Activated gamma-delta T cell treated with anti-CD3 and anti-CD28 coated beads, Interleukin-2, amount 50 U/mL, for 16 hours (primary cell): ENCODE data around the gene ROBO1.

ENCODE experiments used
- DNase-seq: peaks from one replicate; pipeline ENCODE4 v3.0.0-alpha.2; 2020; ENCODE audit warnings: low read depth

Gene ROBO1

DNA sequence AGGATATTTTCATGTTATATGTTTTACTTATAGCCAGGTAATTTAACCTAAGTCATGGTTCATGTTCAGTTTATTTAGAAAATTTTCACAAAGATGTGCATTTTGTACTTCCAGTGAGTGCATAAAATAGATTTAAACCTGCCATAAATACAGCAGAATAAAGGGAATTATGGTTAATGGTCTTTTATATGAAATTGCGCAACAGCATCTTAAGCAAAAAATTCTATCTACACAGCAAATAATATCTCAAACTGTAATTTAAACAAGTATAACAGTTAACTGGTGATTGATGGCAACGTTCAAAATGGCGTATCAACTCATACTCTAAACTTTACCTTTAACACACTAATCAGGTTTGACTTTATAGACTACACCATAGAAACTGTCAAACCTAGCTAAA, 97.6 kb downstream of the ROBO1 start:
- DNase-seq = no peak

DNA sequence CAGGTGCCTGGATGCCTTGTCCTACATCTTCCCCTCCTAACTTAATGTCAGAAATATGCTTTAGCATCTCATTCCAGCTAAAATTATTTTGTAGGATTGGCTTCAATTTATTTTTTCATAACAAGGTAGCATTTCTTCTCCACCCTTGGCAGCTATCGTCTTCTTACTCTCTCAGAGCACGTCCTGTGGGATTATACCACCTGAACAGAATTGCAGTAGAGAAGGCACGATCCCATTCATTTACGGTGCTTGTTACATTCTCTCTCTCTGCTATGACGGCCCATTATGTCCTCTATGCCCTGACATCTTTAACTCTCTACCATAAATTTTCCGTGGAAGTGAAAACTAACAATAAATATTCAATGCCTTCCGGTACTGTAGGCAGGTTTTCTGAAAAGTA, 103.3 kb downstream of the ROBO1 start:
- no peak for DNase-seq

DNA sequence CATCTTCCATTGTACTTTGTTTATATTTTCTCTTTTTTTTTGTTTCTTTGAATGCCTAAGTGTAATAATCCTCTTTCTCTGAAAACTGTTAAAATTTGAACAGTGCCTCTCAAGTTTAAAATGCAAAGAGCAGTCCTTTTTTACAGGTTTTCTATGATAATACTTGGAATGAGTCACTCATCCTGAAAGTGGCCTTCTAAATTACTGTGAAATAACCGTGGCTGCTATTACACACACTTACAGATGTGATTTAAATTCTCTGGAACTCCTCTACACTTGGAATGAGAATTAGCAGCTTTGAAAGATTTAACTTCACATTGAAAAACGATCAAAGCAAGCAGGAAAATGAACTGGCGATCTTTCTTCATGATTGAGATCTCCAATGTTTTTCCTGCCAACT, 105.9 kb downstream of the ROBO1 start:
- no peak for DNase-seq

DNA sequence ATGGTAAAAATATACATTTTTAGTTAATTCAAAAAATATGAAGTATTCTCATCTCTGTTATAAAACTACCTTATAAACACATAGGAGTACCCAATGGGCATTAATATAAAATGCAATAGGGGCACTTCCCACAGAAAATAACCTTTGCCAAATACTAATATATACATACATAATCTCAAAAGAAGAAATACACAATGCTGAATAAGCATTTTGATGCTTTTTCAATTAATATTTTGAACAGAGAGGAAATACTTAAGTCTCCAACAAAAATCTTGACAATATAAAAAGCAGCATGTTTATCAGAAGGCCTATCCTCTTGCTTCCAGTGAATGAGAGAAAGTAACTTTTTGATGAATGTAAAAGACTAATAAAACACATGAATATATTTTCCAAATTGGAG, 110.7 kb downstream of the ROBO1 start:
- DNase-seq = no peak

DNA sequence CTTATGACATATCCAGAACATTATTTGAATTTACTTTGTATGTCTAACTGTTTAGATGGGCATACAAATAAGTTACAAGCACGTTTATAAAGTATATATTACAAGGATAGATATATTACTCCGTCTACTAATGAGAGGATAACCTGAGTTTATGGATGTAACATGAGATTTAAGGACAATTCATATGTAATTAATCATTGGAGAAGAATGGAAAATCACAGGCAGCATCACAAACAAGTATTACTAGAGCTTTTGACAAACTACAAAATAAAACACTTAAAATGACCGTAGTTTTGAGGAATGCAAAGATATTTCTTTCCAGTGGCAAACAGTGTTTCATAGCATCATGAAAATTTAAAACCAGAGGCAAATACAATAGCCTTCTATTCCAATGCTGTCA, 113.8 kb downstream of the ROBO1 start:
- no peak for DNase-seq

DNA sequence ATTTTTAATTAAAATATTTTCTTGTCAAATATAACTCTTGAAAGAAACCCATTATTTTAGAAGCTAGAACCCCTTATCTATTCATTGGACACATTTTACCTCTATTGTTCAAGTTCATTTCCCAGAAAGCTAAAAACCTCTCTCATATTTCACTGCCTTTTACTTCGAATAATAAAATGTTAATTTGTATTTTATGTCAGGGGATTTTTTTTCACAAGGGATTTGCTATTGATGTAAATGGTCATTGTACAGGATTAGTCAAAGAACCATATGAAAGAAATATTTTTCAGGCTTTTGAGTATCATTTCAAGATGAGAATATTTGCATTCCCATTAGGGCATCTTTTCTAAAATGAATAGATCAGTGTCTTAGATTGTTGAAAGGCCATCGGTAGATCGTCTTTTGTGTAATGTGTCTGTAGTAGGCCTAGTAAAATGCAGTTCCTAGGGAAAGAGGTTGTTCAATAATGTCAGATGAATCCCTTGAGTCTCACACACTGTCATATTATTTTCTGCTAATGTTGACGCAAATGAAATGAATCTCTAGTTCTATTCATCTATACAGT, 114.5 kb downstream of the ROBO1 start:
- DNase-seq = no peak

DNA sequence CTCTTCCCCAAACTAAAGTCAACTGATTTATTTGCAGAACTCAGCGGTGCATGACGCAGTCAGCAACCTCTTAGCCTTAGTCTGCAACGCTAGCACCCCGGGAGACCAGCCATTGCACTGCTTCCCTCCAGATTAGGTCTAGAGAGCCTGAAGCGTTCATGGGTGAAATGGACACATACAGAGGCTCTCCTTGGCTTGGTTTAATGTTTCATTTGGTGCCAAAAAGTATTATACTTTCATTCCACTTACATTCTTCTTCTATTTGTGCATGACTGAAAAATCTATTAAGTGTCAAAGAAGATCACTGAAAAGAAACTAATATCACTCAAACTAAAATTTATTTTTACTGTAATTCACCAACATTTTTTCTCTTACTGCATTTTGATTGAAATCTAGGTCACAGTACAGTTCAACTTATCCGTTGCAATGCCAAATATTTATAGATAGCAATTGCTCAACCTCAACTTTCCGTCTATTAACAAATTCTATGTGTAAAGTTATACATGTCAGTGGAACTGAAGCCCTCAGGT, 116.2 kb downstream of the ROBO1 start:
- DNase-seq = no peak

DNA sequence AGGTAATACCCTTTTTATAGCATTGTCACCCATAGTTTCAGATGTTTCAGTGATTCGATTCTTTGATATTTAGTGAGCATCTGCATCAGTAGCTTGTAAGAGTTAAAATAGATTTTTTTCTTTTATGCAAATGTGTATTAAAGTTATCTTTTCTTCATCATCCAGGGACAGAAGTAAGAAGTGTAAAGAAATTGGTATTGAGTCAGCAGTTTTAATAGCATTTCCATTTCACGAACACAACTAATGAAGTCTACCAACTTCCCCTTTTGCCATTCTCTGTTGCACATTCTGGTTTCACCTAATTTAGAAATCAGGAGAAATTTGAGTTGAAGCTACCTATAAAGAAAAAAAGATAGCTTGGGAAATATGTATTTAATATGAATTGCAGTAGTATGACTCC, 127.9 kb downstream of the ROBO1 start:
- no peak for DNase-seq

DNA sequence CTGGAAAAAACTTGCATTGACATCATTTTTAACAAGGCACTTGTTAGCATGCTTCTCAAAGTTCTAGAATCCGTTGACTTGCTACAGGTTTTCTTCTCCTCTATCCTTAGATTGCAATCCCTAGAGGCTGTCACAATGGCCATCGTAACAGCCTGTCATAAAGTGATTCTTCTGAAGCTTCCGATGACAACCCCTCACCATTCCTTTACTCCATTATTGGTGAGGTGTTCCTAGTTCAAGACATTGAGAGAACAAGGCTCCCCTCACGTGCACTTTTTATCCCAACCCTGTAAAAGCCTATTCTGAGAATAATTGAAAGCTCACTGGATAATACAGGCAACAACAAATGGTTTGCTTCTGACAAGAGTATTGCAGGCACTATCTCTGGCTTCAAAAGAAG, 131.4 kb downstream of the ROBO1 start:
- DNase-seq = no peak

DNA sequence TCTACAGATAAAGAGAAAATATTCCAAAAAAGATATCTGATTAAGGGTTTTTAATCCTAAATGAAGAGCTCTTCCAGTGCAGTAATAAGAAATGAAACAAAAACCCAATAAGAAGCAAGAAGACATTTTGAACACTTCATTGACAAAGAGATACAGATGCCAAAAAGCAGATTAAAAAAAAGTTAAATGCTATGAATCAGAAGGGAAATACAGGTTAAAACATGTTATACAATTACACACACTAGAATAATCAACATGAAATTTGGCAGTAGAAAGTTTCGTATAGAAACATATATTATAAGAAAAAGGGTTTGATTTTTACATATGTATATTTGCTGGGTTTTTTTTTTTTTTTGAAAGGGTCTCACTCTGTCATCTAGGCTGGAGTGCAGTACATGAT, 135.0 kb downstream of the ROBO1 start:
- DNase-seq = no peak

DNA sequence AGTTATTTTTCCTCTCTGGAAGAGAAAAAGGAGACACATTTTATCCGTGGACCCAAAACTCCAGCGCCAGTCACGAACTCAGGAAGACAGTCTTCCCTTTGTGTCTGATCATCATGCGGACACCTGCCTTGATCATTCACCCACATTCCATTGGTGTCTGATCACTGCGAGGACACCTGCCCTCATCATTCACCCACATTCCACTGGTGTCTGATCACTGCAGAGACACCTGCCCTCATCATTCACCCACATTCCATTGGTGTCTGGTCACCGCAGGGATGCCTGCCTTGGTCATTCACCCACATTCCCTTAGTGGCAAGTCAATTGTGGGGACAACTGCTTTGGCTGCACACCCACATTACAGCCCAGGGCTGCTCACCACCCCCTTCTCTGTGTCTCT, 148.9 kb downstream of the ROBO1 start:
- no peak for DNase-seq

DNA sequence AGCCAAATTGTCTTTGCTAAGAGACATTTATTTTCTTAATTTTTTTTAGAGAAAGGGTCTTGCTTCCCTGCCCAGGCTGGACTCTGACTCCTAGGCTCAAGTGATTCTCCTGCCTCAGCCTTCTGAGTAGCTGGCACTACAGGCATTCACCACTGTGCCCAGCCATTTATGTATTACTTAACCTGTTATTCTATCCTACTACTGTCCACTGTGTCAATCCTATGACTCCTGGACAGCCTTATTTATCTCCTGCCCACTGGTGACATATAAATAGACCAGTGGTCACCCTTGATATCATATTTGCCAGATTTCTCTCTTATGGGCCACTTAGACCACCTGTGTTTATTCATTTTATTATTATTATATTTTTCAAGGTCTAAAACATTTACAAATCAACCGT, 161.4 kb downstream of the ROBO1 start:
- no peak for DNase-seq

DNA sequence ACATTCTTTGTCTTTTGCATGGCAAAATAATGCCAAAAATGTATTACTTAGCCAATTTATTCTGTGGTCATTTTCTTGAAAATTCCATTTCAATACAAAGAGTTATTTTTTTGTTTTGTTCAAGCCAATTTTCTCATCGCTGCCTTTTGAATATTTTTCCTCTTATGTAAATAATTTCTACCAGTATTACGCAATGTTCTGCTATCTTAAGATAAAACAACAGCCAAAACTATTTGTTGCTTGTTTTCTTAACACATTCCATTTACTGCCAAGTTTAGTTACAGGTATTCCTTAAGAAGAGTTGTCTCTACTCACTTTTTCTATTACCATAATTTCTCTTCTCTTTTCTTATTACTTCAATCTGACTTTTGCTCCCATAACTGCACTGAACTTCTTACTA, 163.1 kb downstream of the ROBO1 start:
- no peak for DNase-seq

DNA sequence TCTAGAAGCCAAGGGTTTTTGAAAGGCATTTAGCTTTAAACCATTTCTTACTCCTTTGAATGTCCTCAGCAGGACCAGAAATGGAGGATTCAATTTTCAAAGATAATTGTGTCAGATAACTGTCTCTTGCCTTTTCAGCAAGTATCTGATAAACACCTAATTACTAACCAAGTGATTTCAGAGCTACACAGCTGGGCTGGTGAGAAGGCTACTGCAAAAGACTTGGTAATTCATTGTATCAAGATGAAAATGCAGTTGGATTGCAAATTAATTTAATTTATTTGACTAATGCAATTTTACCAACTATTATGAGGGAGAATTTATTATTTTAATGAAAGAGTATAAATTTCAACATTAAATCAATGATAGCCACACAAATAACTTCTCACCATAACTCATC, 165.4 kb downstream of the ROBO1 start:
- no peak for DNase-seq

DNA sequence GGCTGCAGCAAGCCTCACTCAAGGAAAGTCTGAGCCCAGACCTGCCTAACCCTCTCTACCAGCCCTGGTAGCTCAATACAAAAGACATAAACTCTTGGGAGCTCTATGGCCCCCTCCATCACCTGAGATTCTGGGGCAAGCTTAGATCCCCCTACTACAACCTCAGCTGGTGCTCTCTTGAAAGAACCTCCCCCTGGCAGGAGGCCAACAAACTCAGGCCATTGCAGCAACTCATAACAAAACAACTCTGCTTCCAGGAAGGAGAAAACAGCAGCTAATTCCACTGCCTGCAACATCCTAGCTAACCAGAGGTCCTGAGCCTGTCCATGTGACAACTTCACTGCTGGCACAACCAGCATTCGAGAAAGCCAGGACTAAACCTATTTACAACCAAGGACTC, 169.2 kb downstream of the ROBO1 start:
- DNase-seq = no peak

DNA sequence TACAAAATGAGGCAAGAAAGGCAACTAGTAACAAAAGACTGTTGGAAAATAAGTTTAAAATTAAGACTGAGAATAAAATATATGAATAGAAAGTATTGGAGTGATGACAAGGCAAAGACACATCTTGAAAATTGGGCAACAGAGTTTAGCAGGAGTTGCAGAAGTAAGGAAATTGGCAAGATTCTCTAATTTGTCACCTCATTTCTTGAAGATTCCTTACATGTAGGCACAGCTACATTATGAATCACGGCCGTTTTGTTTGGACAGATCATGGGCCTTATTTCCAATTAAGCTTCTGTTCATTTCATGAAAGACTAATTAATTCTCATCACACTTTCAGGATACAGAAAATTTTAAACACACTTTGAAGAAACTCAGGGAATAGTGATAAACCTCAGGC, 170.1 kb downstream of the ROBO1 start:
- no peak for DNase-seq

DNA sequence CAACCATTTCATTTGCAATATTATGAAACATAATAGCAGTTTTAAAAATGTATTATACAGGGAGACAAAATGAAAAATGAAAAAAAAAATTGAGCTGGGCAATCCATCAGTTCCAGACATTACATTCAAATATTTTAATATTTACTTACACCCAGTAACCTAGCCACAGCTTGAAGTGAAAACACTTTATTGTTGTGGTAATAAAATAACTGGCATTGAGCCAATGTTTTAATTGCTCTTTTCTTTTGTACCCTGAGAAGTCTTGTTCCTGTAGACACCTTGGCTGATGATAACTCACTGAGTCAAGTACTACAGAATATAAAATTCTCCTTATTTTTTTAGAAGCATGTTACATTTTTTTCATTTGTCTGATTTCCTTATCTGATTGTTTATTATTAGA, 180.6 kb downstream of the ROBO1 start:
- DNase-seq = no peak

DNA sequence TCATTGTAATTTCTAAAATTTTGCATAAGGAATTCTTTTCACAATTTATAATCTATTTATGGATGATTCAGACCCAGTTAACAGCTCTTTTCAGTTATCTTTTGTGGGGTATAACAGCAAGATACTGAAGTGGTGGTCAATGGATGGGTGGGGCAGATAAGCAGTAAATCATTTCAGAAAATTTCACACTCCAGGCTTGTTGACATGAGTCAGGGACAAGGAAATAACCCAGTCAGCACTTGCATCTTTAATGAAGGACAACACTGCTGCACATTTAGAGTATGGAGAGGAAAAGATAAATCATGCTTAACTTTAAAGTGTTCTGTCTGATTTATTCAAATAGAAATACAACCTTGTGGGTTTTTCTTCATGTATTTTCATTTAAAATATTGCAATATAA, 181.6 kb downstream of the ROBO1 start:
- DNase-seq = no peak

DNA sequence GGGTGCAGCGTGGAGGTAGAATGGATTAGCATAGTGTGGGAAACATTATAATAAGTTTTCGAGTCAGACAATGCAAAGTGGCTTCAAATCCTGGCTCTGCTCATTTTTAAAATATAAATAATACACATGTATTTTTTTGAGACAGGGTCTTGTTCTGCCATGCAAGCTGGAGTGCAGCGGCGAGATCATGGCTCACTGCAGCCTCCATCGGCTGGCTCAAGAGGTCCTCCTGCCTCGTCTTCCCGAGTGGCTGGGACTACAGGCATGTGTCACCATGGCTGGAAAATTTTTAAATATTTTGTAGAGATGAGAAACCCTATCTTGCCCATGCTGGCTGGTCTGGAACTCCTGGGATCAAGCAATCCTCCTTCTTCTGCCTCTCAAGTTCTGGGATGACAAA, 194.9 kb downstream of the ROBO1 start:
- no peak for DNase-seq

DNA sequence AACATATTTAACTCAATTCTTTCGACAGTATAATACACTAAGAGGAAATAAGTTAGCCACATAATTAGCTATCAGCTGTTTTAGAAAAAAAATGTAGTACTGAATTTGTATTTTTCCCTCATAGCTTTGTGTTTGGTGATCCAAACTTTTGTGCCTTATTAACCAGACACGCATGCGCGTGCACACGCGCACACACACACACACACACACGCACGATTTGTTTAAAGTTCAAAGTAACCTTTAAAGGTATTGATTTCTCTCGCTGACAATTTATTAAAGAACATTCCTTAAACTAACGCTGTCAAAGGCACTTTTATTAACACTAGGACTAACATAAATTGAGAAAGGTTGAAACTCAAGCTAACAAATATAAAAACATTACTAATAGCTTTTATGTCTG, 198.9 kb downstream of the ROBO1 start:
- DNase-seq = no peak

DNA sequence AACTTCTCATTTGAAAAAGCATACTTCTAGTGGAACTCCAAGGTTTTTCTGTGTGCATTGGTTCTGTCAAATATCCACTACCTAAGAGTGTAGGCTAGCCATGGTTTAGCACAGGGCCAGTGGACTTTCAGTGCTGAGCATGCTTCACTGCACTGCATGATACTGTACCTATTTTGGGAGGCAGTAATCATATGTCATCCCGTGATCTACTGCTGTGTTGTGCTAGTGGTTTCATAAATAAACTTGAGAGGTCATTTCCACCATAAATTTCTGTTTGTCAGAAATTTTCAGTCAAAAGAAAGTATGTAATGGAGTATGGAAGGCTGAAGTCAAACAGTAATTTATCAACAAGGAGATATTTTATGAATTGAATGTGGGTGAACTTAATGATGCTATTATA, 203.6 kb downstream of the ROBO1 start:
- no peak for DNase-seq

DNA sequence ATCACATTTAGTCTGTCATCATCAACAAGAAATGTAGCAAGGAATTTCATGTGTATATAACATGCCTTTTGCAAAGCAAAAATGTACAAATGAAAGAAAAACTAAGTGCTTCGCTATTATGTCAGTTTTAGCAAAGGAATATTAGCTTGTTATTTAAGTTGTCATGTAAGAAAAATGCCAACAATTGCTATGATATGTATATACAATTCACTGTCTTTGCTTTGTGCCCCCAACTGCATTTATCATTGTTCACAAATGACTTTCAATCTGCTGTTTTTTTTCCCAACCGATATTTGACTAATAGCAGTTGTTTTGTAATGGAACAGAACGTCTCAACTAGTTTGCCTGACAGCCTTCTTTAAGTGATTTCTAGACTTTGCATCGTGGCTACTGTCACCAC, 207.1 kb downstream of the ROBO1 start:
- DNase-seq = no peak

DNA sequence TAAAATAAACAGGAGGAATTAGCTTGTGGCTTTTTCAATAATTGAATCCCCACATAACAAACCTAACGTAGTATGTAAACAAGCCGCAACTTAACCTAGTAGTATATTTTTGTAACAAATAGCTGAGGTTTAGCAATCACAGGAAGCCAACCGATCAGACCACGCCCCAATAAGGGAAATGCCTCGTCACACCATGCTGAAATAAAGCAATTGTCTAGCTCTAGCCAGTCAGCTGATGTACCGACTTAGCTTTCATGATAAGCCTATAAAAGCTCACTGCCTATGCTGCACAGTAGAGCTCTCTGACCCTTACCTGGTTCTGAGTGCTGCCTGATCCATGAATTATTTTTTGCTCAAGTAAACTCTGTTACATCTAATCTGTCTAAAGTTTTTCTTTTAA, 208.9 kb downstream of the ROBO1 start:
- DNase-seq = no peak

DNA sequence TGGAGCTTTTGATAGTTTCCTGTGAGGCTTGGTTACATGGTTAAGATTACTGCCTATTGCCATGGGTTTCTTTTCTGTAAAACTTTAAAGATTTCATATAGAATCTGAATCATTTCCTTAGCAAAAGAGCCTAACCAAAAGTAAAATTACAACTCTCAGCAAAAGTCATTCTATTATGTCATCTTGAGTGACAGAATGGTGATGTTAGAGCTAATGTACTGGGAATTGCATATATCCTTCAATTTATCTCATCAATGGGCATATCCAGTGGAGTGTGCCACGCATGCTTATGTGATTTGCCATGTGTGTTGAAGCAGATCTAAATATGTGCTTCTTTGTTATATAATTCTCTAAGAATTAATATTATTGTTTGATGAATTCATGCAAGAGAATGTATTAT, 212.1 kb downstream of the ROBO1 start:
- no peak for DNase-seq

DNA sequence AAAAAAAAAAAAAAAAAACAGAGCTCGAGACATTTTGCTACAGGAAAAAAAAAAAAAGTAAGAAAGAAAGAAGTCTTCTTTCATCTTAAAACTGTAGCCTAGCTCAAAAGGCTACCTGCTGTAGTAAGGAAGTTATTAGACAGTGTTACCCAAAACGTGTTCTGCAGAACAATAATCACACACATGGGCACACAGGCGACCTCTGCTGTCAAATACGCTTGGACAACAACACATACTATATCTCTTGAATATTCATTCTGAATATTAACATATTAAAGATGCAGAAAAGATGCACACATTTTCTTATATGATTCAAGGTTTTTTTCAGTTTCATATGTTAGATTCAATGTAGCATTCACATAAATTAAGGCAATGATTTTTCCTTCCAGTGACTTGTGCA, 215.8 kb downstream of the ROBO1 start:
- no peak for DNase-seq
